G401 (cell line): Measurements from ENCODE around the gene OVCA2. TPM values are rescaled to one million over a fixed set of nuclear protein-coding genes. Genes with fewer than 3 reads are reported as not detected.

Experiments used
- DNase-seq: peaks from one replicate; pipeline ENCODE4 v3.0.0-alpha.2; 2015; ENCODE audit warnings: low spot score
- in situ Hi-C: cut with HindIII; loops from 2 replicates; pipeline ENCODE4 v1.10.0; 2016; ENCODE audit warnings: low sequenced_read_pairs, mixed read lengths
- total RNA-seq: library from RNA; depleted of rRNA; stranded (reverse); fragments of >200 nt; shearing (Covaris generic); gene quantifications from 2 replicates; pipeline ENCODE4 v1.2.3, GENCODE V29; 2014

OVCA2 gene
- total RNA-seq, 1 experiment from 2014 or later = 48.0 TPM

DNA sequence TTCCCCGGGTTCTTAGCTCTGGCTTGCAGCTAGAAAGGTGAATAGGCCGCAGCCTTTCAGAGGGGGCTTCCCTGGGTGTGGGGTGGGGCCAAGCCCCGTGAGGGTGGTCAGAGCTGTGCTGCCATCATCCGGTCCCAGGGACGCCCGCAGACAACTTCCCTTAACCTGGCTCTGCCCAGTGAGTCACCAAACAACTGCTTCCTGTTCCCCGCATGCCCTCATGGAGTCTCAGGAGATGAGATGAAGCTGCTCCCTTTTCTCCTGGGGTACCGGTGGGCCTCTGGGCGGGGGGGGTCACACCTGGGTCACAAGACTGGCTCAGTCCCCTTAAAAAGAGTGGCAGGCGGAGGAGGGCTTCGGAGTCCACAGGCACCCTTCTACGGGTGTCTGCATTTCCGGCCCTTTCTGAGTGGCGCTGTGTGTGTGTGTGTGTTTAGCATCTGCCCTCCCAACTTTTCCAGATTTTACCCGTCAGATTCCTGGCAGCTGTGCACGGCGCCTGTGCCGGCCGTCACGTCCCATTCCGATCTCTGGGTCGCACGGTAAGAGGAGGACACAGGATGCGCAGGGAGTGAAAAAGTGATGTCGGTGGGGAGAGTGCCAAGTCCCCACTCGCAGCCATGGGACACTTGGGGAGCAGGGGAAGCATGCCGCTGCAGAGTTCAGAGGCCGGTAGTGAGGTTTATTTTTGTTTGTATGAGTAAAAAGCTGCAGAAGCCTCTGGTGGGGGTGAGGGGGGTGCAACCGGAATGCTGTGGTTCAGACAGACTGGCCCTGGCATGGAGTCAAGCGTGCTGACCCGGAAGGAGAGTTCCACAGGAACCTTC is 29.8 kb downstream of the OVCA2 start:
- DNase-seq = no peak
- in situ Hi-C loops = no loop called here

DNA sequence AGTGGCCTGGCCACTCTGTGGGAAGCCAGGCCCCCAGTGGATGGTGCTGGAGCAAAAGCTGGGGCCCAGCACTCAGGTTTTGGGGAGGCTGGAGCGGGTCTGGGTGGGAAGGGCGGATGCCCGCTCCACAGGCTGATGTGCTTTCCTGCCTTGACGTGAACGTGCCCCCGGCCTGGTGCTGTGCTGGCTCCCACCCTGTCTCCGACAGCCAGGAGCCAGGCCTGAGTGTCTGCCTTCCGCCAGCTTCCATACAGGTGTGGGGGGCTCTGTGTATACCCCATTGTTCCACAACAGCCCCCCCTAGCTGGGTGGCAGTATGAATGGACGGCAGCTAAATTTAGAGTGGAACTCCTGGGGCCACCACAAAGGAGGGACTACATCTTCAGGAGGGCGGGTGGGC is 33.1 kb downstream of the OVCA2 start:
- in situ Hi-C loops = no loop called here

DNA sequence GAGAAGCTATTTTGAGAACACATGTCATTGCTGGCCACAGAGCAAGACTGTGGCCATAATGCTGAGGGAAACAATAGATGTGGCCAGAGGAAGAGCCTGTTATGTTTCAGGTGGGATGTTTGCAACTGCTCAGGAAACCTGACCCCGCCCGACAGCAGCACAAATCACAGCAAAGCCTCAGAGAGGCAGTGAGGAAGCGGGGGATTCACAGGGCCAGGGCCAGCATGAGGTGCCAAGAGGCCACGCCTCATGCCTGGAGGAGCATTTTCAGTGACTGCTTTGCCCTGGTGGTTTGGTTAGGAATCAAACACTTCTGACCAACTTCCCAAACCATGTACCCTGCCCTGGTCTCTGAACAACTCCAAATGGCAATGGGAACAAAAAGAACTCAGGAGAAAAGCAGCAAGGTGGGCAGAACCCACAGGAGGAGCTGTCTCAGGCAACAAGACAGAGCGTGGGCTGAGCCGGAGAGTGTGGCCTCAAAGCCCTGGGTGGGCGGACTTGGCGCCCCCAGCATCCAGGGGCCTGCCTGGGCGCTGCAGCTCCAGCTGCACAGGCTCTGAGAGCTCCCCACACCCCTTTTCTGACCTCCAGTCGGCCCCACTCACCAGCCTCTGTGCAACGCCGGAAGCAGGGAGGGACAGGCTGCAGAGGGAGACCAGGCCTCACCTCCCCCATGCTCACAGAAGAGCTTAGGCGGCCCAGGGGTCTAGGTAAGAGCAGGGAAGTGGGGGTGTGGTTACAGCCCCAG is 33.7 kb downstream of the OVCA2 start:
- in situ Hi-C loops = no loop called here
- no peak for DNase-seq

More for the DNA sequence above, 33.1 kb downstream of the OVCA2 start:
- DNase-seq = no peak

DNA sequence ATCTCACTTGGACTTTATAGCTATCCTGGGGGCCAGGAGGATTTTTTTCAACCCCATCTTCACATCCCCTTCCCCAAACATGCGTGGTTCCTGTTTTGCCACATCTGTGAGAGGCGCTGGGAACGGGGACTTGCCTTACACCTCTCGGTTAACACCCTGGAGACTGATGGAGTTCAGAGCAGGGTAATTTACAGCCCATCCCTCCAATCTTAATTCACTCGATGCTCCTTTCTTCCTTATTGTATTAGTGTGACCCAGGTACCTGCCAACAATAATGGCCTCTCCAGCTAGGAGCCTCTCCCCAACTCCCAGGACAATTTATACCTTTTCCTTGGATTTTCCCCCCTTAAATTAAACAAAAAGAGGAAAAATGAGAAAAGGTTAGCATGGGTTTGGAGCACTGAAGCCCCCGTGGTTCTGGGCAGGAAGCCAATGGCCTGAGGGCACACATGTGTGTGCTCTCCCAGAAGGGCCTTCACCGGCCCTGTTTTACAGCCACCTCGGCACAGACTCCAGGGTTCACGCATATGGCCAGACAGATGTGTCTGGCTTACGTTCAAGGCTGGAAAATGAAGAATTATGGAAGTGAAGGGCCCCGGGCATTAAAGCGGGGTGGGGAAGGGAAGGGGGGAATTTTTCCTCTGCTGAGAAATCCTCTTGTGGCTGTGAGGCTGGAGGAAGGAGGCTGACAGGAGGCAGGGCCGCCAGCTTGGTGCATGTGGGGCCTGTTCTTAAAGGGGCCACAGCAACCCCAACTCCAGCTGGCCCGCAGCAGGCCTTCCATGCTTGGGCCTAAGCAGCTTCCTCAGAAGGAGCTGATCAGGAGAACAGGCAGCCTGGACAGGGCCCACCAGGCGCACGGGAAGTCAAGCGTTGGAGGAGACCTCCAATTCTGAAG is 34.5 kb downstream of the OVCA2 start:
- in situ Hi-C loops = no loop called here

DNA sequence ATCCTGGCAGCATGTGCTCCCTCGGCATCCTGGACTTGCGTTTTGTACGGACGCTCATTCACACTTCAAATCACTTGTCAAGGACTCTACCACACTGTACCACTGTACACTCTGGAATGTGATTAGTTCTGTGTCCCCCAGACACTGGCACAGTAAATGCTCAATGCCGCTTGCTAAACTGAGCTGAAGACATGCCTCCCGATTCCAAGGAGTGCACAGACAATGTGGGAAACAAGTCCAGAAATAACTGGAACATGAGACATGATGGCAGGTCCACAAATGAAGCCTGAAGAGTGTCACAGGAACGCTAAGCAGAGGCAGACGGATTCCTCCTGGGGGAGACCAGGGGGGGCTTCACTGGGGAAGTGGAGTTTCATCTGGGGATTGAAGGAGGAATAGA is 35.2 kb downstream of the OVCA2 start:
- DNase-seq = no peak
- in situ Hi-C loops = no loop called here

More for the DNA sequence above, 34.5 kb downstream of the OVCA2 start:
- DNase-seq = no peak

DNA sequence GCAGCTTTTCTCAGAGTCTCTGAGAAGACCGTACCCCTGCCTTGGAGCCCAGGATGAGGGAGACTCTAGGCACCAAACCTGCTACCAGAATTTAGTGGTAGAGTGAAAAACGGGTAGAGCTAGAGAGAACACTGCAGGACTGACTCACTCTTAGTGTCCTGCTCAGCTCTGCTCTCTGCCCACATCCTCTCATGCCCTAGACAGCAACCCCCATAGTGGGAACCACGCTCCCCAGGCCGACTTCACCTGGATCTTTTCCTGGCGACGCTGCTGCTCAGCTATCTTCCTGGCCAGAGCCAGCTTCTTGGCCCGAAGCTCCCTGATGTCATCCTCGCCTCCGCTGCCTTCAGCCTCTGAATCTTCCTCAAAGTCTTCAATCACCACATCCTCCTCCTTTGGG is 39.7 kb downstream of the OVCA2 start:
- in situ Hi-C loops = no loop called here
- DNase-seq = no peak

DNA sequence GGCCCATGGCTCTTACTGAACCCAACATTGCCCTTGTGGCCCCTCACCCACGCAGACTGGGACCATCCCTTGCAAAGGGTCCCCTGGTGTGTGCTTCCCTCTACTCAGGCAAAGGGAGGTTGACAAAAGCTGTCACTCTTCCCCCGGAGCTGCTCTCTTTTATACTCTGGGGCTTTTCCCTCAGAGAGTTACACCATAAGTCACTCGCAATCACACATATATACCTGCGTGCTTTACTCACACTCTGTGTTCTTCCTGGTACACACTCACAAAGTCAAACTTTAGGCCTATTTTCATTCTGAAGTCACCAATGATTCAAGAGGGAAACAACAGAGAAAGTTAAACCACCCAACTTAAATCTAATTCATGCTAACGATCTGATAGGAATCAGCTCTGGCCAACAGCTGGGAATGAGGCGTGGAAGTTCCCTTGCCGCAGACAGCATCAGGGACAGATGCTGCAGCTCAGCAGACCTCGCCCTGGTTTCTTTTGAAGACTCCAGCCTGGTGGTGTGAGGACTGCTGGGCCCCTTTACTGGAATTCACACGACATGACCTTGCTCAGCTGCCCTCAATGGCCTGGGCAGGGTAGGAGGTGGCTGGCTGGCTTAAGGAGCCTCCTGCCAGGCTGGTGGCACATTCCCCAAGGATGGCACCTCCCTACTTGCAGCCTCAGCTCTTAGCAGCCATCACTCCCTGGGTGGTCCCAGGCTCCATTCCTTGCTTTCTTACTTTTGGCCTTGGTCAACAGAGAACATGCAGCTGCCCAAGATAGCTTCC is 40.4 kb downstream of the OVCA2 start:
- no peak for DNase-seq
- in situ Hi-C loops = no loop called here

DNA sequence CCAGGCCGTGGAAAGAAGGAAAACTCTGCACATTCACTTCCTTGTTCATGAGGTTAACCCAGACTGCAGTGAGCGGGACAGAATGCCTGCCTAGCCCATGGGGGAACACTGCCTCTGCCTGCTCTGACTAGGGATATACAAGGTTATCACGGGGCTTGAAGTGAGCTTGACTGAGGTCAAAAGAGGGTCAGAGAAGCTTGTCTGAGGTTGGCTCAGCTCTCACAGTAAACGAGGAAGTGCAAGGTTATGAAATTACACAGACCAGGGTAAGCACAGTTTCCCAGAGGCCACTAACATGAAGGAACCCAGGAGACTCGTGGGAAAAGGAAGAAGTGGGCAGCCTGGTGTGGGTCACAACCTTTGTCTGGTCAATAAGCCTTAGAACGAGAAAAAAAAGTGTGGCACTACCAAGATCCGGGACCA is 41.8 kb downstream of the OVCA2 start:
- no peak for DNase-seq
- in situ Hi-C loops = no loop called here

DNA sequence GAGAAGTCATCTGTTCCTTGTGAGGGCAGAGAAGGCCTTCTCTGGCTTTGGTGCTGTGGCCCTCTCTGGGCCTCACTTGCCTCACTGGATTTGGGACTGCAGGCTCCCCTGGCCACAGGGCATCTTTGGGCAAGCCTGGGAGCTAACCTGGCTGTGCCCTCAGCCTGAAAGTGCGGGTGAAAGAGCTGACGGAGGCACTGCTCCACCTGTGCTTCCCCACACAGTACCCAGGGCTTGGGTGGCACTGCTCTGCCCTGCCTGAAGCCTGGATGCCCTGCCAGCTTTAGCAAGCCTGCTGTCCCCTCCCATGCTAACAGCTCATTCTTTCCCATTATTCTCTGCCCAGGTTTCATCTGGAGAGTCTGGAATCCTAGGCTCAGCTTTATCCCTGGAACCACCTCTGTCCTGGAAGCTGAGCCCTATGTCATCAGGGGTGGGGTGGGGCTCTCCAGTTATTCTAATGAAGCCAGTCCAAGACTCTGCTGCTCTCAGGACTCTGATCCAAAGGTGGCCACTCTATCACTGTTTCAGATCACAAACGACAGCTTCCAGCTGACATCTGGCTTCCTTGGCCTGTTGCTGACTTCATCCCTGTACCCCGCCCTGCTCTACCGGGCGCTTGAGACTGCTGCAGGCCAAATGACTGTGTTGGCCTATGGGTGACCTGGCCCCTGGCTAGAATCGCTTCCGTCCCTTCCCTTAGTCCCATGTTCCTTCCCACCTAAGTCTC is 42.4 kb downstream of the OVCA2 start:
- DNase-seq = no peak
- in situ Hi-C loops = no loop called here

DNA sequence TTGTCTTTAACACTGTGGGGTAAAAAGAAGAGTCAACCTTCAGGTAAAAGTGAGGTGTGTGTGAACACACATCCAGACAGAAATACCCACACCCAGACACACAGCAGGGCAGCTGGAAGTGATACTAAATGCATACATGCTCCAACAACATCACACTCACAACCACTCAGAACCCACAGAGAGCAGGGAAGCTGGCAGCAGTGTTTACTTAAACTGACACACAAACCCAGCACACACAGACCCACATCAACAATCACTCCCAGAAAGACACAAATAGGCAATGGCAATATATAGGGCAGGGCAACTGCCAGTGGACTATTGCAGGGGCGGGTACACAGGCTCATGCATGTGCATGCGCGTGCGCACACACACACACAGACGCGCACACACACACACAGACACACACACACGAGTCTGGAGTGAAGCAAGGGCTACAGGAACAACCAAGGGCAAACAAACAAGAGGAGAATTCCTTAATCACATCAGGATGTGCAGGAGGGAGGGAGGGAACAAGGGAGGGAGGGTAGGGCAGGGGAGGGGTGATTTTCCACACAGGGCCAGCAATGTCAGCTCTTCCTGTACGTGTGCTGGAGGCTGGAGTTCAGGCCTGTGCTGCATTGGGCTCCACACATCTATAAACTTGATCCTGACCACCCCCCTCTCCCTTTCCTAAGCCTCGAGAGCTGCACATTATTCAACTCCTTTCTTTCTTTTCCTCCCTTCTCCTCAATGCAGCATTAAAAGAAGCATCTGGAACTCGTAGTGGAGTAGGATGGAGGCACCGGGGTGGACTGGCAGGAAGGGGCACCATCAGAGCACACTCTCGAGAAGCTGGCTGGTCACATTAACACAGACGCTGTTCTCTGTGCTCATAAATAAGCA is 43.2 kb downstream of the OVCA2 start:
- in situ Hi-C loops = no loop called here
- DNase-seq = no peak

DNA sequence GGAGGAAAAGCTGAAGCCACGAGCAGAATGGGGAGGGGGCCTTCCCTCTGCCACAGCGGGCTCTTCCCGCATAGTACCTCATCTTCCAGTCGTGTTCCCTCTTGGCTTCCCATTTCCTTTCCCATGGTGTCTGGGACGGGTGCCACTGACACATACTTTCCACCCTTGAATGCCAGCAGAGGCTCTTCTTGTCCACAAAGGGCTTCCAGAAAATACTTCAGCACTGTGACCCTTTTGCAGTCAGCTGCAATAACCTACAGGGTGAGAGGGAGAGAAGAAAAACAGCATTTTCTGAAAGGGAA is 43.8 kb downstream of the OVCA2 start:
- in situ Hi-C loops = no loop called here
- no peak for DNase-seq

DNA sequence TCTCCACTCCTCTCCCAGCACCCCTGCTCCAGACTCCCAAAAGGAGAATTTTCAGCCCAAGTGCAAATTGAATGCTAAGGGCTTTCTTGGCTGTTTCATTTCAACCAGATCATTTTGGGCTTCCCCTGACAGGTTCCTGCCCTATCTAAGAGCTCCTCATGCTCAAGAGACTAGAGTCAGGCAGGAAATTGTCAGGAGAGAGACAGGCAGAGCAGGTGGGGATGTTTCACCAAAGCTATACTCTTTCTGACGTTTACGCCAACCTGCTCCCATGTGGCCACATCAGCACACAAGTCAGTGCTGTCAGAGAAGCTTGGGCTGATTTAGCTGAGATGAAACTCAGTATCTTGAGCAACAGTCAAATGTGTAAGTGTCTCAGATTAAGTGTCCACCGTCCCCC is 44.5 kb downstream of the OVCA2 start:
- in situ Hi-C loops = no loop called here
- no peak for DNase-seq

DNA sequence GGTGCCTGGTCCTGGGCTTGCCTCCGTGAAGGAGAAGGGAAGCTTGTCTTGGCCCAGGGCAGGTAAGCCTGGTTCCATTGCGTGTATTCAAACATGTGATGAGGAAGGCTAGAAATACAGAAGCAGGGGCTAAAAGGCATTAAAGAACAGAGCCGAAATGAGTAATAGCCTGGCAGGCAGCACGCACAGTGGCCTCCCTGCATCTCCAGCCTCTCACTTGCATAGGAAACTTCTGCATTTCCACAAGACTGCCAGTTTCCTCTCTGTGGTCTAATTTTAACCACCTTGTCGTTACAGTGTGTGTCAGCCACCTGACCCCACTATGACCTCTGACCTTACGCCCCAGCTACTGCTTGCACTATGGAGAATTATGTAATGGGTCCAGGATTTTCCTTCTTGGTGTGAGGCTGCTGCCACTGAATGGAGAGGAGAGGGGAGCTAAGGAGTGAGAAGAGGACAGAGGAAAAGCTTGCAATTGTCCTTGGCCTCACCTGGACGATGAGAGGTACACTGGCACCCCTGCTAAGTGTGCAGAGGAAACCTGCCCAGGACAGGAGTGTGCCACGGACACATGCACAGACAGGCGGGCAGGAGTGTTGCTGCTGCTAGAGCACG is 45.9 kb downstream of the OVCA2 start:
- DNase-seq = no peak

DNA sequence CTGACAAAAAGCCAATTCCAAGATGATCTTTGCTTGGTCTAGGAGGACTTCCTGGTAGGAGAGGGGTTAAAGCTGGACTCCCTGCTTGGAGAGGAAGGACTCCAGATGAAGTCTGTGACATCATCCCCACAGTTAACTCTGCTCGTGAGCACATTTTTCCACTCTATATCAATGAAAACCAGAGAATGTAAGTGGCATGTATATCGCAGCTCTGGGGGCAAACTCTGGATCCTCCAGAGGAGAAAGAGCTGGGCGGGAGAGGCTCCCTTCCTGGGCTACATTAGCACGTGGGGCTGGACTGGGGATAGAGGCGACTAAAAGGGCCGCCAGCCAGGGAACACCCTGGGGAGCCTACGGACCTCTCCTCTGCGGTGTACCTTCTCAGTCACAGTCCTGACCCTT is 47.2 kb downstream of the OVCA2 start:
- DNase-seq = no peak
- in situ Hi-C loops = no loop called here

More for the DNA sequence above, 45.9 kb downstream of the OVCA2 start:
- in situ Hi-C loops = no loop called here

DNA sequence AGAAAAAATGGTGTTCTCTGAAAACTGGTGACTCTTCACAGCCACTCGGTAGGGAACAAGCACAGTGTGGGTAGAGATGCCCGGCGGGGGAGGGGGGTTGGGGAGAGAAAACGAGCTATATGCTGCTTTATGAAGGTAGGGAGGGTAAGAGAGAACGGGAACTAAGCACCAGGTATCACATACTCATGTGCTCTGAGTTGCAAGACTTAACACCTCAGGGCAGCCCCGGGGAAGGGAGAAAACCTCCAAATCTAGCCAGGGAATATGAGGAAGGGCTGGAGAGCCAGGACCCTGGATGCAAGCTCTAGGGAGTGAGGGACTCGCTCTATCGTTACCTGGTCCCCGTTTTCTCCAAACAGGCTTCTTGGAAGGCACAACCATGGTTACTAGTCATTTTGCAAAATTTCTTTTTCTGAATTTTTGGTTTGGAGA is 48.4 kb downstream of the OVCA2 start:
- no peak for DNase-seq
- in situ Hi-C loops = no loop called here

DNA sequence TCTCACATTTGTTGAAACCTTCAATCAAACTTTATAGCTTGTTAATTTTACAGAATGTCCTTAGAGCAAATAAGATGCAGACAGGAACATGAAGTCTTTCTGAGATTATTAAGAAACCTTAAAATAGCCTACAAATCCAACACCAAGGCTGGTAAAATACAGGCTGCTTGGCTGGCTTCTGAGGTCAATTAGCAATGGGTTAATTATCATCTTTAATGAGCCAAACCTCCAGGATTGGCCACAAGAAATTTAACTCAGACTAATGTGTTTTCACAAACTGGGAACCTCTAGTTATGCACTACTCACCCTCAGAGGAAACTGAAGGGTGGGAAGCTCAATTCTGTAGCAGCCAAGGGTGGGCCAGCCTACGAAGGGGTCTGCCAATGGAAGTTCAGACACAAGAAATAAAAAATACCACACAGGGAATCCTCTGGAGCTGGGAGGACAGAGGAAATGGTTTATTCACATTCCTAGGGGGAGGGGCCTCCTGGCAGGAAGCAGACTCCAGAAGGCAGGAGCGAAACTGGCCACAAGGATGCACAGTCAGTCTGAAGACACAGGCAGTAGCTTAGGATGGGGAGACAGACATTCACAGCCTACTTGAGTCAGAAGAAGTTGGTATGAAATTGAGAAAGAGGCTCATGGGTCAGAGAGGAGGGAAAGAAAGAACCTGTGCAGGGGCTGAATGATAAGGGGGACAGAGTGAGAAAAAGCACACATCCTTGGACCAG is 49.1 kb downstream of the OVCA2 start:
- peak; percentile 56 for DNase-seq
- in situ Hi-C loops = no loop called here
